Liver (tissue), 3 donors: ENCODE measurements around the gene C11orf21.

Source experiments
- CTCF ChIP-seq: fragments of 150-350 bp; IDR thresholded peaks from 2 replicates; pipeline ENCODE4 v1.5.1; 2017; ENCODE audit warnings: improper control_type of control experiment, low read depth, low read length; ENCODE audit not compliant: missing input control
- JUND ChIP-seq, 2 donors: IDR thresholded peaks; 2 replicates each; pipeline ENCODE4 v1.6.1; 2016; ENCODE audit warnings: antibody characterized with exemption in 2 of 2
- RAD21 ChIP-seq, 2 donors: IDR thresholded peaks; 2 replicates each; pipeline ENCODE4 v1.6.1; 2016; ENCODE audit warnings: antibody characterized with exemption in 2 of 2, mild to moderate bottlenecking in 2 of 2
- SP1 ChIP-seq: IDR thresholded peaks from 2 replicates; pipeline ENCODE4 v1.6.1; 2018; ENCODE audit warnings: antibody characterized with exemption, mild to moderate bottlenecking
- YY1 ChIP-seq: IDR thresholded peaks from 2 replicates; pipeline ENCODE4 v1.6.1; 2016; ENCODE audit warnings: antibody characterized with exemption, mild to moderate bottlenecking
- ZBTB33 ChIP-seq: IDR thresholded peaks from 2 replicates; pipeline ENCODE4 v1.6.1; 2016; ENCODE audit warnings: antibody characterized with exemption
- donor health status: healthy.
- donor health status: healthy.

DNA sequence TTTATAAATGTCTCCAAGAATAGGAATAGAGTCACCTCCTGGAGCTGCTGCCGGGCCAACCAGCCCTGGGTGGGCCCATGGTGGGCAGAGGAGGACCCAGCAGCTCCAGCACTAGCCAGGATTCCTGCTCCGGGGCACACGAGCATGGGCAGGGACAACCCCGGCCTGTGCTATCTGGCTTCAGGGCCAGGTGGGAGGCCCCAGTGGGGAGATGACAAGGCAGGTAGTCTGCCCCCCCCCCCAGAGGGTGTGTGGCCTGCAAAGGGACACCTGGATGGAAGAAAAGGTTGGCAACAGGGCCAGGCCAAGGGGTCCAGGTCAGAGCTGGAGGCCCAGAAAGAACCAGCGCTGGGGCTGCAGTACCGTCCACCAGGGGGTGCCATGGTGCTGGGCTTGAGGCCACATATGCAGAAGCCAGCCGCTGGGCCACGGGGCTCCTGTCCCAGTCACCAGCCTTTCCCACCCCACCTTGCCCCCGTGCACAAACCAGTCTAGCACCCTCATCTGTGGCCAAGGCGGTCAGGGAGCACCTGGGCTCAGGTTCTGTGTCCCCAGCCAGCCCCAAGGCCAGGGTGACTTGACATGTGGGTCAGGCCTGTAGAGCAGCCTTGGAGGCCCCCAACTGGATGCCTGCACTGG, 3.5 kb upstream of the C11orf21 start:
- TF ChIP-seq JUND (IDR thresholded peaks at IDR 0.05) = no peak
- no peak for TF ChIP-seq ZBTB33
- TF ChIP-seq YY1 = no peak
- peak; percentile 91 for TF ChIP-seq CTCF
- TF ChIP-seq RAD21 (IDR thresholded peaks at IDR 0.05) = peak; percentile 96
- no peak for TF ChIP-seq SP1
